GM21723 (cell line): ENCODE data around the gene FOXP1.

ENCODE experiments used
- ATAC-seq: cut with Tn5 transposase; IDR thresholded peaks from one replicate; pipeline ENCODE4 v1.9.1; 2021; ENCODE audit warnings: mild to moderate bottlenecking, moderate library complexity; ENCODE audit not compliant: unreplicated experiment

FOXP1 gene

DNA sequence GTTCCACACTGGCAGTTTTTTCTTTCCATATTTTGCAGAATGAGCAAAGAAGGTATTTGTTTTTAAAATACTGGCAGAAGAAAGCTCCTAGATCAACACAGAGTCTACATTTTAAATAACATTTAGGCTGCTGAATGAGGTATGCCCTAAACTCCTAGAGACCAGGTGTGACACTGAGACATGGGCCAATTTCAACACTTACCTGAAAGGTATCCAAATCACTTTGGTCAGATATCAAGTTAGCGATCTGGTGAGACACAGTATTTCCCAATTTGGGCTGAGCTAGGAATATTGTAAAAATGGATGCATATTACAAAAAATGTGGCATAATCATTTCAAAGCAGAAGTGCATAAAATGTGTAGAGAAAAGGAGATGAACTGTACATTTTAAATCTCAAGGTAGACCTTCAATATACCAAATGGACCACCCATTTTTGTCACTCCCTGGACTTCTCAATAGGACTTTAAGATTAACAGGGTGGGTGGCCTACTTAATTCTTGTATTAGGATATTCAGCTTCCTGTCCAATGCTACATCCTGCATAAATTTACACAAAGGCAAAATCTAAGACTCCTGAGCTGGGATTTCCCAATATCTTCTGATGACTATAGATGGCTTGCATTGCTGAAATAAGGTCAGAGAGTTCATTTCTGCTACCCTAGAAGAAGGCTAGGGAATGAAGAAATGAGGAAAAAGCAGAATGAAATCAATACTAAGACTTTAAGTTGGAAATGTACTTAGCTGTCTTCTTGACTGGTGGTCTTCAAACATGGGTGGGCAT lies 487.8 kb downstream of the FOXP1 start:
- no peak for ATAC-seq

DNA sequence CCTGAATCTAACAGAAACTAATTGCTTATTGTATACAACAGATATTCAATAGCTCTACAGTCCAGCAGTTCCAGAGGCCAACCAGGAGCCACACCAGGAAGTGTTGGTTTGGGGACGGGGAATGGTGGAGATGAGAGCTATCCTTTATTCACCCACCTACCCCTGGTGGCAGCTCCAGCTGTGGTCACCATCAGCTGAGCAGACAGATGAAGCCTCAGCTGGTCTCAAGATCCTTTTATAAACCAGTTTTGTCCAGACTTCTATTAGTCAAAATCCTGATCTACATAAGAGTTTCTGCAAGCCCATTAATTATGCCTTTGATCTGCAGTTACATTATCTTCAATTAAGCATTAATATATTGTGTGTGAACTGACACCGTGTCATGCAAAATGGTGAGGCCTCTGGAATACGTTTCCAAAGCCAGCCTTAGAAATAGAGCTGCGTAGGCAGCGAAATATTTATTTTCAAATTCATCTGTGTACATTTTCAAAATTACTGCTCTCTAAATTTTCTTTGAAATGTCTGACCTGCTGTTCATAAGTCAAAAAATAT lies 488.8 kb downstream of the FOXP1 start:
- ATAC-seq = no peak

DNA sequence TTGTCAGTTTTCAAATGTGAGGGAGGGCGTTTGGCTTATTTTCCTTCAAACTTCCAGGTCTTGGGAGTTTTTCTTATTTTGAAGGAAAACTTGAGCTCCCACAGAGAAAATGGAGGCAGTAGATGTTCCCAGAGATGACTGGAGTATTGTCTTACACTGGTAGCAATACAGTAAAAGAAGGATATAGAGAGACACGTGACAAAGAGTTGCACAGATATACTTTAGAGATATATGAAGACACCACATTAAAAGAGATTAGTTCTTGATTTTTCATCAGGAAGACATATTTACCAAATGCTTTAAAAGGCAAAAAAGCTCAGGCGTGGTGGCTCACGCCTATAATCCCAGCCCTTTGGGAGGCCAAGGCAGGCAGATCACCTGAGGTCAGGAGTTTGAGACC lies 490.9 kb downstream of the FOXP1 start:
- ATAC-seq = no peak

DNA sequence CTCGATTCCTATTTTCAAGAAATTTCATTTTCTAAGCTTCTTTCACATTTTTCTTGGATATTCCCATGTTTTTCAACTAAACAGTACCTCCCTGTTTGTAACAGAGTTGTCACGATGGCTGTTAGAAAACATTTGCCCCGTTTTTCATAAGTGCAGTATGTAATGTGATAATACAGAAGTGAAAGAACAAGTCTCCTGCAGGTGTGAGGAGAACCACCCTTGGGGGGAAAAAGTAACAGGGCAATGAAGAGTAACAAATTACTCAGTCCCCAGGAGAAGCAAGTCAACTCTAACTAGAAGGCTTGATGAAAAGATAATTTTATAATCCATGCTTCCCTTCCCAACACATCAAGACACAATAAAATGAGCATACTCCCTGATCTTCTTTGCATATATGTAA lies 493.3 kb downstream of the FOXP1 start:
- ATAC-seq = peak; percentile 36

DNA sequence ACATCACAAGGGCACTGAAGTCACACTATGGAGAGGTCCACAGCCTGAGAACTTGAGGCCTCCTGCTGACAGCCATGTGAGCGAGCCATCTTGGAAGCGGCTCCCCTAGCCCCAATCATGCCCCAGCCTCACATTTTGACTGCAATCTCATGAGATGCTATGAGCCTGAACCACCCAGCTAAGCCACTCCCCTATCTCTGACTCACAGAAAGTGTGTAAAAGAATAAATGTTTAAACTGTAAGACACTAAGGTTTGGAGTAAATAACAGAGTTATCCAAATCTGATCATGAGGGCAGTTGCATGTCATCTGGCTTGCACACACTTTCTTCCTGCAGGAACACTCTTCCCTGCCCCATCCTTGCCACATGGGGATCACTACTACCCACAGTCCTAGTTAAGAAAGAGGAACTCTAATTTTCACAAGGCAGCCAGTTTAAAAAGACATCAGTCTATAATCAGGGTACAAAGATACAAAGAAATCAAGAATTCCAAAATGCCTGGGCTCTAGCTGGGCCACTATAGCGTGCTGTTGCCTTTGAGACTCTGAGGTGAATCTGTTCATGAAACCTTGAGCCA lies 494.2 kb downstream of the FOXP1 start:
- no peak for ATAC-seq

DNA sequence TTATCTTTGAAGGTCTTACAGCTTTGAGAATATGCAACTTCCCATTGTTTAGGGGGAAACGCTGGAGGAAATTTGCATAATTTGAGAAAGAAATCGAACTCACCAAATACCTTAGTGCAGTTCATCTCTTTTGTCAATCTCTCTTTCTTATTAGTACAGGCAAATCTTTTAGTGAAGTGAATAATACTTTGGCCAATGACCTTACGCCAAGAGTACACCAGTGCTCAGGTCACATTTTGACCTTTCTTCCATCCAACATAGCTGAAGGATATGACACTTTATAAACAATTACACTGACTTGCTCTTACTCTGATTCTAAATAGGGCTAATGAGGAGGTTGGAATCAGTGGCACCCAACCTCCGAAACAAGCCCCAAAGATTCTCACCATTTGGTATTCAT lies 494.8 kb downstream of the FOXP1 start:
- ATAC-seq = no peak

DNA sequence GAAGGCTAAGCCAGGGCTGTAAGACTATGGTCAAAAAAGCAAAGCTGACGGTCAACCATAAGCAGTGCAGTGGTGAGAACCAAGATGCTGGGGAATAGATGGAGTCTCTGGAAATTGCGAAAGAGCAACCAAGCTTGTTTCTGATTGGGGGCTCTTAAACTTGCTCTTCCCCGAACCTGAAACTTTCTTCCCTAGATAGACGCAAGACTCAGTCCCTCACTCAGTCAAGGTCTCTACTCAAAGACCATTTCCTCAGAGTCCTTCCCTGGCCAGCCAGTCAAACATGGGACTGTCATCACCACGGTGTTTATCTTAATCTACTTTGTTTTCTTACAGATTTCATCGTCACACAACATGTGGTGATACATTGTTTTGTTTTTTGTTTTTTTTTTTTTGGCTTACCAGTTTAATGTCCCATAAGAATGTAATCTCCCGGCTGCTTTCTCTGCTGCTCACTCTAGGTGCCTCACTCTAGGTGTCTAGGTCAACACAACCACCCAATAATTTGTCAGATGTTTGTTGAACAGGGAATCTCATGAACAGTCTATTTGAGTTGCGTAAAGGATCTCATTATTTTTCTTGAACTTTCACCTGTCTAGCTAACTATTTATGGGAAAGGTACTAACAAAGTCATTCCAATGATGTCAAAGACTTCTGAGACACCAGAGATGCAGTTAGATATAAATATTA lies 495.4 kb downstream of the FOXP1 start:
- ATAC-seq = no peak

DNA sequence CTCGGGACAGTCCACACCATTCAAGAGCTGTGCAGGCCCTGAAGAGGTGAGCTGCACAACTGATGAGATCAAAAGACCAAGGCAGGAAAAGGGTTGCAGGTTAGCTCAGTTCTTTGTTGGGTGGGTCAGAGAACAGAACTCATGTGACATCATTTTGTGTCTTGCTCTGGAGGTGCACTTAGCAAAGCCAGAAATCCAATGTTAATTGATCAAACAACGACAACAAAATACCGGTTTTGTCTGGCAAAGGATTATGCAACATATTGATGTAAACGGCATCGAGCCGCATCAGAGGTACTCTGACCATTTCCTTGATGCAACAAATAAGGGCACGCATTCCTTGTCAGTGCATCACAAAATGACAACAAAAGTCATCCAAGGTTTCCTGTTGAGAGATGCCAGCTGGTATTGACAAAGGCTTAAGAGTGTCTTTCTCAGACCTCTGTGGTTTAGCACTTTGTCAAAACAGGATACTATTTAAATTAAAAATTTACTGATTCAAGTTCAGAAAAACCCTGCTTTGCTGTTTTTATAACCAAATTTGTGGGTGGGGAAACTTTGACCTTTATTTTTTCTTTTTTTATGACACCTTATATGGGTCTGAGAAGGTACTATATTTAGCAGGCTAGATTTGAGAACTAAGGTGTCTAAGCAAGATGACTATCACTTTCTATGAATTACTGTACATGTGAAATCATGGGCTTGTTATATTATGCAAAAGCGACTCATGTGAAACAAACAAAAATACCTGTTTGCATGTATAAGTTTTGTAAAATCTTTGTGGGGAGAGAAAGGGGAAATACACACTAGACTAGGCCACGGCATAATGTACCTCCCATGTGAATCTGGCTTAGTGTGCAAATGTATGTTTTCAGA lies 496.1 kb downstream of the FOXP1 start:
- peak; percentile 95 for ATAC-seq

DNA sequence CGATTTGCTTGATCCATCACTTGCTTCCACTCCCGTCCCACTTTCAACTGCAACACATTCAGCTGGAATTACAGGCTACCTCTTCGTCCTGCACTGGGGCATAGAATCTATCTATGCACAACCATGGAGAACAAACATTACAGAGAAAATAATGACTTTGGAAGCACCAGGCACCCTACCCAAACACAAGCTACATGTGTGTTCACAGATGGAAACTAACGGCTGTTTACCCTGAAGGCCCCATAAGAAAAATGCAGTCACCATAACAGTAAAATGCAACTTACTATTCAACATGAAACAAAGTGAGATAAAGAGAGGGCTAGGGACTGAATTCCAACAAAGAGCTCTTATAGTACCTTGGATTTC lies 496.8 kb downstream of the FOXP1 start:
- ATAC-seq = no peak

DNA sequence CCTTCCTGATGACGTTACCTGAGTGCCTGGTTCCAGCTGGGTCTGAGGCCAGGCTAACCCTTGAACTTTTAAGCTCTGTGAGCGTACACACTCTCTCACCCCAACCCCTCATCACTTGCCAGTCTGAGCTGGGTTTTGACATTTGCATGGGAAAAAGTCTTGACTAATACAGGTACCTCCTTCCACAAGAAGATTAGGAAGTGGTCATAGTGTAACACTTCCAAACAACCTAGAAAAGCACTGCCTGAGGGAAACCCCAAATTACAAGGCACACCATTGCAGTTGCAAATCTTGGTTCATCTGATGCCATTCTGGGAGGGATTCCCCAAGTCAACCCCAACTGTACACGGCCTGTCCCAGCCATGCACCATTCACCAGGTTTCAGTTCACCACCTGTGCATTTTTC lies 499.8 kb downstream of the FOXP1 start:
- ATAC-seq = no peak

DNA sequence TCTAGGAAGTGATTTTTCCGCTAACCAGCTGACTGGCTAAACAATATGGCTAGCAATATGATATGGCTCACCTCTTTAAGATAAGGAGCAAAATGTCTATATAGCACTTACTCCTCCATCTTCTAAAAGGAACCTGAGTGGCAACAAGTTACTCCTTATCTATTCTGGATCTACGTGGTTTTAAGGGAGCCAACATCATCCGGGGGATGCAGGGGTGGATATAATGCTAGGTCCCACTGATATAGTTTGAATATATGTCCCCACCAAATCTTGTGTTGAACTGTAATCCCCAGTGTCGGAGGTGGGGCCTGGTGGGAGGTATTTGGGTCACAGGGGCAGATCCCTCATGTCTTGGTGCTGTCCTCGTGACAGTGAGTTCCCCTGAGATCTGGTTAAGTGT lies 500.7 kb downstream of the FOXP1 start:
- ATAC-seq = no peak

DNA sequence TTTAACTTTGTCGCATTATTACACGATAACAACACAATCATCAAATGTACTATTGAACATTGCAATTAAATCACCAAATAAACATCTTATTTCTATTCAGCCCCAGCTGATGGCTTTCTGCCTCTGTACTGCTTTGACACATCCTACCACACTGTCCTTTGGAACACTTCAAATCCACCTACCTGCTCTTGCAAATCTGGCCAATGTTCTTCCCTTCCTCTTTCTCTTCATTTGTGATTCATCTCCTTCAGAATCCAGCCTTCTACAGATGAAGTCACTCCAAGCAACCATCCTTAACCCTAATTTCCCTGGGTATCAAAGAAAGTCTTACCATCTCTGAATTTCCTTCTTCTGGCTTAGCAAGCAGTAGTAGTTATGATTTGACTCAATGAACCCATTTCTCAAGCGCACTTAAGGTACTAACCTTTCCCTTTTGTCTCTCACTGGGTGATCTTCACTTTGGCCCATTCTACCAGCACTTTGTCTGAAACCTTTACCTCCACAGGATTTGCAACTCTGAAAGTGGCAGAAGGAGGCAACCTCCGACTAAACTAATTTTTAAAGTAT lies 502.9 kb downstream of the FOXP1 start:
- no peak for ATAC-seq

DNA sequence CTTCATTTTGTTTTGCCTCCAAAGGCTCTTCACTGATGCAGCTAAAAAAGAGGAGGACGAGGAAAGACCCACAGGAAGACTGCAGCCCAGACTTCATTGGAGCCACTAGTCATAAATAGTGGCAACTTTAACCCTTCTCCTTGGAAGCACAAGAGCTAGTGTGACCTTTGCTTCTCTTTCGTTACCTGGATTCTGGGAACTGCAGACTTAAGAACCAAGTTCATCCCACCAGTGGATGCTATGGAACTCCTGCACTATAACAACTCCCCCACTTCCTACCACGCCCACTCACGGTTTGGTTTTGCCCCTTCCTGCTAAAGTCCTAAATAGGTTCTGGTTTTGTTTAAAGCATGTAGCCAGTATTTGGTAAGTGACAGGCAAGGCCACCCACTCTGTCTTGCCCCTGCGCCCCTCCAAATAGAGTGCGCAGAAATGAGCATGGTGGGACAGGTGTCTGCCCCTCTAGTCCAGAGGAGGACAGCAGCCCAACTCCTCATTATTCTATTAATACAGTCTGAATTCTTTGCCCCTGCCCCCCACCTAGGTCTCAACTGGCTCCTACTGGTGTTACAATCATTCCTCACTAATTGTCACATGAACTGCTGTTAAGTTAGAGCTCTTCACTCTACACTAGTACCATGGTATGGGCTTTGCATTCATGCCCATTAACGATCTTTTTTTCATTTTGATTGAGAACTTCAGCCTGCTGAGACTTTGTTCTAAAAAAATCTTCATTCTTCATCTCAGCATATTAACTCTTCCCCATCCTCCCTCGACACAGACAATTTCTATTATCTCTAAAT lies 504.6 kb downstream of the FOXP1 start:
- ATAC-seq = no peak

DNA sequence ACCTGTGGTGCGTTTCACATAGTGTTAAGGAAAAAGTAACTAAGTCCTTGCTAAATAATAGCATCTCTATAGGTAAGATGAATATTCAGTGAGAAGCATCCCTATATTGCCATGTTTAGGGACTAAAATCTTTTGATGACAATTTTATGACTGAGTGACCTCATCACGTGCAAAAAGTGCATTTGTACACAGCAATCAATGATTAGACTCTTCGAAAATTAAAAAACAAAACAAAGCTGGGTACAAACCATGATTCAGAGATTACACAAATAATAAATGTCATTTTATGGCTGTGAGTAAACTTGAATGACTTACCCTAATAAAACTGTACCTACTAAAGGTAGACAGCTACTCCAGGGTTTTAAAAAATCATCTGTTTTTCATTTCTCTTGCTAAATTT lies 505.3 kb downstream of the FOXP1 start:
- no peak for ATAC-seq

DNA sequence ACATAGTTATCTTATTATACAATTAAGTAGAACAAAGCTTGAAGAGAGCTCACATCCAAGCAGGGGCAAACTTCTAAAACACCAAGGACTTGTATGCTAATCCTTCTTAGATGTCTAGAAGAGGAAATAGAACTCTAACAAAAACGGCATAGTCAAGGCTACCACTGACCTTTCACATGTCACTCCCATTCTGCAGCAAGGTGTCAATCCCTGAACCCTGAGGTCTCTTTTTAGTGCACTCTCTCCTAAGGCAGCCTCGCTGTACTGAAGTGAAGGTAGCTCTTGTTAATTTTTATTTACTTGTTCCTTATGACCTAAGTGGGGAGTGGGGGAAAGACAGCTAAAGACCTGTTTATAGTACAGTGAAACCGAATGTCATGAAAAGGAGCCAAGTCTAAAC lies 506.5 kb downstream of the FOXP1 start:
- no peak for ATAC-seq

DNA sequence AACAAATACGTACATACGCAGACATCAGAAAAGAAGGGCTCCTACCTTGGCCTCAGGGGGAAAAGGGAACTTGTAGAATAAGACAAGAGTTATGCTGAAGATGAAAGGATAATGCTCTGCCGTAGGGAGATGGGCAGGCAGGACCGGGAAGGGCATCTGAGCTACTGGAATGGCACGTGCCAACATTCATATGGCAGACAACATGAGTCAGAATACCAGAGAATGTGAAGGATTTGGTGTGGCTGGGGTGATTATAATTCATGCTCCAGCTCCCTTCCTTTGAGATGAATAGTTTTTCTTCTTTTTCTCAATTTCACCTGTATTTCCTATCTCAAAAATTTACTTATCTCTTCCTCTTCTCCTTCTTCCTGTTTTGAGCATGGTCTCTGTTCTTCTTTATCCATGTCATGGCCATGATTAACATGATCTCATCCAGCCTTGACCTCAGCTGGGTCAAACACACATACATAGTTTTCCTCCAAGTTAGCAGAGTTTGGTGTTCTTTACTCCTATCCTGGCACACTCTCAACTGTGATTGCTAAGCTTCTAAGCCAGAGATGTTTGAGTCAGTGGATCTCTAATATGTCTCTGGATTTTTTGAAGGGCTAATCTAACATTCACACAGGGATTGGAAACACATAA lies 507.0 kb downstream of the FOXP1 start:
- no peak for ATAC-seq

DNA sequence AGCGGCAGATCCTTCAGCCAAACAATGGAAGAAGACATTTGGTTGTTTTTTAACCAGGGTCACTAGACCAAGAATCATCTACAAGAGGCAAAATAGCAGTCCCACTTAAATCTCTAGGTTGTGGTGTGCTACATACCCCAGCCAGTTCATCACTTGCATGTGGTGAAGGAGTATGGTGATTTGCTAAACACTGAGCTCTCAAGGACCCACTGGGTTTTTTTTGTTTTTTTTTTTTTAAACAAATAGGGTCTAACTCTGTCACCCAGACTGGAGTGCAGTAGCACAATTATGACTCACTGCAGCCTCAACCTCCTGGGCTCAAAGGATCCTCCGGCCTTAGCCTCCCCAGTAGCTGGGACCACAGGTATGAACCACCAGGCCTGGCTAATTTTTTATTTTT lies 508.0 kb downstream of the FOXP1 start:
- ATAC-seq = no peak

DNA sequence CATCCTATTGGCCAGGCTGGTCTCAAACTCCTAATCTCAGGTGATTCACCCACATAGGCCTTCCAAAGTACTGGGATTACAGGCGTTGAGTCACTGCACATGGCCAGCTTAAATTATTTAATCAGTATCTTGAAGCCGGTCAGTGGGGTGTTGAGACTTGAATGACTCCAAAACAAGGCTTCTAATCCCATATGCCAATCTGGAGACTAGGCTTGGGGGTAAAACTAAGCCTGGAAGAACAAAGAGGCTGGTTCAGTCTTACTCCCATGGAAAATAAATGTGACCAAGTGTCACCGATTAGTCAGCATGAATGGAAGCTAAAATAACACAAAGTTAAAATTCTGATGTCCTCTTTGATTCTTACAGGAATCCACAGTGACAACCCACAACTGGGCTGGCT lies 509.1 kb downstream of the FOXP1 start:
- no peak for ATAC-seq

DNA sequence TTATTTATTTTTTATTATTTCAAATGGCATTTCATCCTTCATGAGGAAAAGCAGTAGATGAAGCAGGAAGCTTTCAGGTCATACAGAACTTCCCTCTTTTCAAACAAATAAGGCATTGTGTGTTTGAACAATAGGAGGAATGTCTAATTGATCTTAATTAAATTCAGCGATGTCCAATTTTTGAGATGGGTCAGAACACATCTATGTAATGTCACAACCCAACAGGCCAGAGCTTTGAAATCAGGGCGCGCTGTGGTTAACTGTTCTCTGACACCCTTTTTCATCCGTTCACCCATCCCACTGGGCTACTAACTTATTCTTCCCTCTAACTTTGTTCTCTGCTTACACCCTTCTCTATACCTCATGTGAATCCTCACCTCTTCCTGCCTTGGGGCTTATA lies 510.5 kb downstream of the FOXP1 start:
- no peak for ATAC-seq
